ENCODE results near the gene SLC2A10.
"Not testable (repeated sequence)": the region's sequence is repeated elsewhere in the genome, so short reads cannot be mapped to it uniquely, and the experiment has no call there.

SLC2A10 gene

GRCh38 chr20:46709459-46710152 lies at the start of gene SLC2A10:
TSS of gene SLC2A10 (plus strand) at chr20:46709649. CDS start at chr20:46709737, 88 bp downstream.
- DNase-seq, result no peak

GRCh38 chr20:46660487-46660886 lies 49.0 kb upstream of the SLC2A10 start:
- DNase-seq, result no peak

GRCh38 chr20:46661659-46662058 lies 47.8 kb upstream of the SLC2A10 start:
- DNase-seq, result no peak

GRCh38 chr20:46663531-46663930 lies 45.9 kb upstream of the SLC2A10 start:
- DNase-seq, result no peak

- no peak for DNase-seq
These were observed 43.8 kb upstream of the SLC2A10 start for GRCh38 chr20:46665602-46666001.

- no peak for DNase-seq
These were observed 43.1 kb upstream of the SLC2A10 start for GRCh38 chr20:46666306-46666705.

- no peak for DNase-seq
These were observed 42.5 kb upstream of the SLC2A10 start for GRCh38 chr20:46666818-46667515.

GRCh38 chr20:46670228-46670584 lies 39.2 kb upstream of the SLC2A10 start:
- DNase-seq, result no peak

- DNase-seq, result no peak
These were observed 38.6 kb upstream of the SLC2A10 start for GRCh38 chr20:46670585-46671584.

GRCh38 chr20:46671866-46672542 lies 37.4 kb upstream of the SLC2A10 start:
- no peak for DNase-seq

GRCh38 chr20:46672543-46673148 lies 36.8 kb upstream of the SLC2A10 start:
- DNase-seq, result no peak

- no peak for DNase-seq
These were observed 35.8 kb upstream of the SLC2A10 start for GRCh38 chr20:46673394-46674252.

- no peak for DNase-seq
These were observed 35.0 kb upstream of the SLC2A10 start for GRCh38 chr20:46674253-46675083.

- DNase-seq, result not testable (repeated sequence)
These were observed 32.7 kb upstream of the SLC2A10 start for GRCh38 chr20:46676649-46677316.

GRCh38 chr20:46677608-46678007 lies 31.8 kb upstream of the SLC2A10 start:
- no peak for DNase-seq

- DNase-seq, result no peak
These were observed 30.9 kb upstream of the SLC2A10 start for GRCh38 chr20:46678516-46678915.

GRCh38 chr20:46680684-46681031 lies 28.8 kb upstream of the SLC2A10 start:
- DNase-seq, result no peak

GRCh38 chr20:46681032-46681854 lies 28.2 kb upstream of the SLC2A10 start:
- peak; percentile 32 for DNase-seq

Measured in NK-92 treated with Interleukin-12 subunit alpha and Interleukin-12 subunit beta, amount 100 ng/mL, for 24 hours (cell line).